CD14-positive monocyte (primary cell): ENCODE results near the gene STXBP5. TPM values are rescaled to one million over a fixed set of nuclear protein-coding genes. Genes with fewer than 3 reads are reported as not detected.

Experiments used
- DNase-seq, 3 donors: peaks; one replicate each; pipeline ENCODE4 v3.0.0-alpha.2; 2011 to 2022
- H2AFZ ChIP-seq: 2 replicates; pipeline ENCODE4 v1.6.0; 2012; ENCODE audit warnings: mild to moderate bottlenecking, low read depth, low read length, inconsistent platforms; ENCODE audit not compliant: insufficient read depth, poor library complexity, severe bottlenecking
- H3K27ac ChIP-seq, 2 donors: 1 replicate in 1 of 2; 2 replicates in 1 of 2; pipeline ENCODE4 v1.5.1; 2012 to 2013; ENCODE audit warnings: low read length in 2 of 2, control low read depth in 1 of 2, inconsistent platforms in 1 of 2, low read depth in 1 of 2, mild to moderate bottlenecking in 1 of 2
- H3K27me3 ChIP-seq, 2 donors: one replicate each; pipeline versions ENCODE4 v1.6.0 to v1.6.1; 2011 to 2013; ENCODE audit warnings: low read length in 2 of 2; ENCODE audit not compliant: control insufficient read depth in 2 of 2, insufficient read depth in 2 of 2
- H3K36me3 ChIP-seq, 2 donors: replicated peaks in 1 of 2; 1 replicate in 1 of 2; 2 replicates in 1 of 2; pipeline versions ENCODE4 v1.5.1 to v1.6.1; 2012 to 2013; ENCODE audit warnings: low read length in 2 of 2, control low read depth in 1 of 2, inconsistent platforms in 1 of 2, mild to moderate bottlenecking in 1 of 2; ENCODE audit not compliant: insufficient read depth in 2 of 2, control insufficient read depth in 1 of 2
- H3K4me1 ChIP-seq, 2 donors: 1 replicate in 1 of 2; 2 replicates in 1 of 2; pipeline versions ENCODE4 v1.5.1 to v1.6.1; 2012 to 2013; ENCODE audit warnings: low read length in 2 of 2, control low read depth in 1 of 2, inconsistent platforms in 1 of 2, mild to moderate bottlenecking in 1 of 2, moderate library complexity in 1 of 2; ENCODE audit not compliant: insufficient read depth in 2 of 2, control insufficient read depth in 1 of 2
- H3K4me2 ChIP-seq: replicated peaks from 2 replicates; pipeline ENCODE3; 2012; ENCODE audit warnings: low read length, moderate library complexity, mild to moderate bottlenecking; ENCODE audit not compliant: poor library complexity, severe bottlenecking; ENCODE audit errors: extremely low read depth
- H3K4me3 ChIP-seq, 3 experiments: fragments of 200-600 bp in 1 of 3; sonication (generic) in 1 of 3; replicated peaks in 1 of 3; 1 replicate in 2 of 3; 2 replicates in 1 of 3; pipeline ENCODE4 v1.5.1; 2011 to 2013; ENCODE audit warnings: low read length in 3 of 3, mild to moderate bottlenecking in 3 of 3, control low read depth in 2 of 3, low read depth in 2 of 3, inconsistent platforms in 1 of 3, moderate library complexity in 1 of 3
- H3K79me2 ChIP-seq: 2 replicates; pipeline ENCODE4 v1.6.0; 2012; ENCODE audit warnings: mild to moderate bottlenecking, control low read depth, inconsistent platforms, low read length, moderate library complexity; ENCODE audit not compliant: insufficient read depth
- H3K9ac ChIP-seq: 2 replicates; pipeline ENCODE4 v1.6.0; 2017; ENCODE audit warnings: low read length, mild to moderate bottlenecking; ENCODE audit not compliant: insufficient read depth, poor library complexity, severe bottlenecking
- H3K9me3 ChIP-seq, 2 donors: replicated peaks in 1 of 2; 1 replicate in 1 of 2; 2 replicates in 1 of 2; pipeline versions ENCODE4 v1.5.1 to v1.6.1; 2012 to 2013; ENCODE audit warnings: low read length in 2 of 2, control low read depth in 1 of 2; ENCODE audit not compliant: control insufficient read depth in 1 of 2, insufficient read depth in 1 of 2
- H4K20me1 ChIP-seq: 2 replicates; pipeline ENCODE4 v1.6.0; 2012; ENCODE audit warnings: mild to moderate bottlenecking, low read length, control low read depth, moderate library complexity; ENCODE audit not compliant: insufficient read depth
- H3K27ac Mint-ChIP-seq, 7 donors: one replicate each; pipeline ENCODE4 v1.8.0; 2020; ENCODE audit warnings: mild to moderate bottlenecking in 7 of 7, mixed read lengths in 7 of 7, moderate library complexity in 6 of 7, inconsistent platforms in 2 of 7
- H3K27me3 Mint-ChIP-seq, 3 donors: one replicate each; pipeline ENCODE4 v1.8.0; 2021 to 2022; ENCODE audit warnings: low read depth in 3 of 3, mild to moderate bottlenecking in 3 of 3, mixed read lengths in 3 of 3, moderate library complexity in 3 of 3, inconsistent platforms in 1 of 3
- H3K36me3 Mint-ChIP-seq, 2 donors: one replicate each; pipeline ENCODE4 v1.8.0; 2020; ENCODE audit warnings: mixed read lengths in 2 of 2, inconsistent platforms in 1 of 2, mild to moderate bottlenecking in 1 of 2
- H3K4me1 Mint-ChIP-seq: one replicate; pipeline ENCODE4 v1.8.0; 2020; ENCODE audit warnings: mild to moderate bottlenecking, mixed read lengths
- H3K4me3 Mint-ChIP-seq, 2 donors: one replicate each; pipeline ENCODE4 v1.8.0; 2020; ENCODE audit warnings: mild to moderate bottlenecking in 2 of 2, mixed read lengths in 2 of 2, moderate library complexity in 1 of 2
- H3K9me3 Mint-ChIP-seq, 7 donors: one replicate each; pipeline ENCODE4 v1.8.0; 2020 to 2022; ENCODE audit warnings: mixed read lengths in 7 of 7, mild to moderate bottlenecking in 6 of 7, moderate library complexity in 6 of 7, inconsistent platforms in 2 of 7
- WGBS: methylation state at CpG from one replicate; pipeline ENCODE4 v1.1.5; 2013; ENCODE audit warnings: missing lambda C conversion rate; ENCODE audit not compliant: insufficient coverage; 5-methylcytosine and 5-hydroxymethylcytosine counted together
- intact Hi-C, 2 donors: fragments of 100-400 bp; cut with micrococcal nuclease; formaldehyde crosslinking; loops; one replicate each; pipeline versions ENCODE4 v1.15.0 to v1.15.1; 2023
- polyA plus RNA-seq, 3 donors: library from polyadenylated mRNA; depleted of rRNA in 1 of 3; unstranded in 2 of 3; stranded (reverse) in 1 of 3; fragments of 300-500 nt in 2 of 3; fragments of >200 nt in 1 of 3; fragmentation: Illumina TruSeq in 2 of 3; gene quantifications; 1 replicate in 2 of 3; 2 replicates in 1 of 3; pipeline ENCODE4 v1.2.3, GENCODE V29; 2012 to 2021
- TF ChIP-seq, protein P1 (sequence below): fragments of 200-600 bp; IDR thresholded peaks from one replicate; pipeline ENCODE4 v1.8.0; 2022; ENCODE audit warnings: antibody characterized with exemption, mild to moderate bottlenecking

The STXBP5 gene
- polyA plus RNA-seq, 3 donors = 1.5 to 8.8 (median 2.0) TPM

DNA sequence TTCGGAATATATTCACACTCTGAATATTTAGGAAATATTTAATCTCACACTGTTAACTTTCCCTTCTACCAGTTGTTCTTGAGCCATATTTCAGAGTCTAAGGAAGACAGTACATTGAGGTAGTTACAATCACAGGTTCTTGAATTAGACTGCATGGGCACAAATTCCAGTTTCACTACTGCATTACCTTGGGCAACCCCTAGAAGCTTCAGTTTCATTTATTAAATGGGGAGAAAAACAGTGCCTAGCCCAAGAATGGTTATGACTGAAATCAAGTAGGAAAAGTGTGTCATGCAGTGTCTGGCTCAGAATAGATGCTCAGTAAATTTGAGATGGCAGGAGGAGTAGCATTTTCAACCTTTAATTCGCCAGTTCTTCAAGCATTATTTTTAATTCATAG, 179.8 kb downstream of the STXBP5 start:
- Histone ChIP-seq H2AFZ (no peak overlapping the region), H3K4me1 (no peaks in the 10 kb centered on the region), H3K9me3 (no peaks in the 10 kb centered on the region), H3K4me2 (no peak overlapping the region), H3K27me3 (no peaks in the 10 kb centered on the region), H3K36me3 (peaks cover 22 to 50% of the 10 kb centered on the region in 2 donors), H3K79me2 (no peaks in the 10 kb centered on the region), H3K4me3 (no peak overlapping the region), H3K27ac (no peak overlapping the region), H3K9ac (no peak overlapping the region), H4K20me1 (no peaks in the 10 kb centered on the region)
- Mint-ChIP-seq H3K27me3 (peaks cover 0 to 1% (median 0%) of the 10 kb centered on the region in 3 donors), H3K4me3 (no peak overlapping the region), H3K4me1 (no peaks in the 10 kb centered on the region), H3K9me3 (peaks cover 0 to 5% (median 2%) of the 10 kb centered on the region in 7 donors), H3K36me3 (peaks cover 33 to 53% of the 10 kb centered on the region in 2 donors), H3K27ac (peak overlapping the region in 1 of 7 donors; percentile 19)
- no peak for DNase-seq
- TF ChIP-seq, protein P1, sequence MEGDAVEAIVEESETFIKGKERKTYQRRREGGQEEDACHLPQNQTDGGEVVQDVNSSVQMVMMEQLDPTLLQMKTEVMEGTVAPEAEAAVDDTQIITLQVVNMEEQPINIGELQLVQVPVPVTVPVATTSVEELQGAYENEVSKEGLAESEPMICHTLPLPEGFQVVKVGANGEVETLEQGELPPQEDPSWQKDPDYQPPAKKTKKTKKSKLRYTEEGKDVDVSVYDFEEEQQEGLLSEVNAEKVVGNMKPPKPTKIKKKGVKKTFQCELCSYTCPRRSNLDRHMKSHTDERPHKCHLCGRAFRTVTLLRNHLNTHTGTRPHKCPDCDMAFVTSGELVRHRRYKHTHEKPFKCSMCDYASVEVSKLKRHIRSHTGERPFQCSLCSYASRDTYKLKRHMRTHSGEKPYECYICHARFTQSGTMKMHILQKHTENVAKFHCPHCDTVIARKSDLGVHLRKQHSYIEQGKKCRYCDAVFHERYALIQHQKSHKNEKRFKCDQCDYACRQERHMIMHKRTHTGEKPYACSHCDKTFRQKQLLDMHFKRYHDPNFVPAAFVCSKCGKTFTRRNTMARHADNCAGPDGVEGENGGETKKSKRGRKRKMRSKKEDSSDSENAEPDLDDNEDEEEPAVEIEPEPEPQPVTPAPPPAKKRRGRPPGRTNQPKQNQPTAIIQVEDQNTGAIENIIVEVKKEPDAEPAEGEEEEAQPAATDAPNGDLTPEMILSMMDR = no peak
- WGBS = no CpG with 5 or more reads among the region's 2 CpGs
- intact Hi-C loops = no loop called here

GRCh38 chr6:147384737-147385710, 180.8 kb downstream of the STXBP5 start:
- intact Hi-C loops = no loop called here

More at GRCh38 chr6:147384737-147385710, 180.8 kb downstream of the STXBP5 start:
- Mint-ChIP-seq H3K36me3 (peaks cover 28 to 47% of the 10 kb centered on the region in 2 donors), H3K4me1 (no peaks in the 10 kb centered on the region), H3K27ac (no peak overlapping the region), H3K4me3 (no peak overlapping the region), H3K9me3 (peaks cover 0 to 4% (median 2%) of the 10 kb centered on the region in 7 donors), H3K27me3 (peaks cover 0 to 1% (median 0%) of the 10 kb centered on the region in 3 donors)
- no peaks in the 10 kb centered on the region for H4K20me1 ChIP-seq
- no peak overlapping the region for H3K9ac ChIP-seq
- H3K4me3 ChIP-seq = no peak overlapping the region
- H3K79me2 ChIP-seq = no peaks in the 10 kb centered on the region
- DNase-seq = no peak
- H3K36me3 ChIP-seq = peaks cover 18 to 40% of the 10 kb centered on the region in 2 donors
- no peak overlapping the region for H3K27ac ChIP-seq
- TF ChIP-seq, protein P1 = no peak
- no peaks in the 10 kb centered on the region for H3K27me3 ChIP-seq
- H3K9me3 ChIP-seq = no peaks in the 10 kb centered on the region
- no peak overlapping the region for H2AFZ ChIP-seq
- no peak overlapping the region for H3K4me2 ChIP-seq
- 100% methylated on average over 1 of the region's 6 CpGs for WGBS
- H3K4me1 ChIP-seq = no peaks in the 10 kb centered on the region
